ENCODE data around the gene CMTM5. TPM values are rescaled to one million over a fixed set of nuclear protein-coding genes. Genes with fewer than 3 reads are reported as not detected.

Gene CMTM5, protein sequence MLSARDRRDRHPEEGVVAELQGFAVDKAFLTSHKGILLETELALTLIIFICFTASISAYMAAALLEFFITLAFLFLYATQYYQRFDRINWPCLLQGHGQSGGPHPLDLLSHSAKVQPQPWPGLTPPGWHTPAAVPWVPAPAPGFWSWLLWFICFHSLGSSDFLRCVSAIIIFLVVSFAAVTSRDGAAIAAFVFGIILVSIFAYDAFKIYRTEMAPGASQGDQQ
- not detected in 2 replicates for total RNA-seq (ENCODE audit: low replicate concordance)

DNA sequence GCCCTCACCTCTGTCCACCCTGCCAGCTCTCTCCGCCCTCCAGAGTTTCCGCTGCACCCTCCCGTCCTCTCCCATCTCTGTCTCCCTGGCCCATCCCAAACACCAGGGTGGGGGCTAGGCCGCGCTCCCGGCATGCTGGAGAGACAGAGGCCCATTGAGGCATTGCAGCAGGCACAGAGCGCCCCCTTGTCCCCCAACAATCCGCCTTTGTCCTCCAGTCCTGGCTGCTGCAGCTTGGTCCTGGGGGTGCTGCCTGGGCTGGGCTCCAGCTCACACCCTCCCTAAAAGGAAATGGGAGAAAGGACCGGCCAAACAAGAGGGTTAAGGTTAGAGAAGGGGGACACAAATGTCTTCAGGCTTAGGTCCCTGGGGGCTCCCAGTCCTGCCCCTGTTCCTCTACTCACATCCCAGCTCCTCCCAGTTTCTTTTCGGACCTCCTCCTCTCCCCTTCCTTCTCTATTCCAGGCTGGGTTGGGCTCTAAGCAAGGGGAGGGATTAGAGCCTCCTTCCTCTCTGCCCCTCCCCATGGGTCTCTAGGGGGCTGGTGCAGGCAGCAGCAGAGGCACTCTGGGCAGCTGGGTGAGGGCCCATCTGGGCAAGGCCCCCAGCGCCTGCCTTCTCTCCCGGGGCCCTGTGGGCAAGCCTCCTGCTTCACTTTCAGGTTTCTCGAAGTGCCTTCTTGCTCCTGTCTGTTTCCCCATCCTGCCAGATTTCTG, at the start of gene CMTM5:
TSS of gene CMTM5 (plus strand) at position 565 of the 716 bp plus-strand sequence. CDS start 206 bp downstream, outside the sequence.

DNA sequence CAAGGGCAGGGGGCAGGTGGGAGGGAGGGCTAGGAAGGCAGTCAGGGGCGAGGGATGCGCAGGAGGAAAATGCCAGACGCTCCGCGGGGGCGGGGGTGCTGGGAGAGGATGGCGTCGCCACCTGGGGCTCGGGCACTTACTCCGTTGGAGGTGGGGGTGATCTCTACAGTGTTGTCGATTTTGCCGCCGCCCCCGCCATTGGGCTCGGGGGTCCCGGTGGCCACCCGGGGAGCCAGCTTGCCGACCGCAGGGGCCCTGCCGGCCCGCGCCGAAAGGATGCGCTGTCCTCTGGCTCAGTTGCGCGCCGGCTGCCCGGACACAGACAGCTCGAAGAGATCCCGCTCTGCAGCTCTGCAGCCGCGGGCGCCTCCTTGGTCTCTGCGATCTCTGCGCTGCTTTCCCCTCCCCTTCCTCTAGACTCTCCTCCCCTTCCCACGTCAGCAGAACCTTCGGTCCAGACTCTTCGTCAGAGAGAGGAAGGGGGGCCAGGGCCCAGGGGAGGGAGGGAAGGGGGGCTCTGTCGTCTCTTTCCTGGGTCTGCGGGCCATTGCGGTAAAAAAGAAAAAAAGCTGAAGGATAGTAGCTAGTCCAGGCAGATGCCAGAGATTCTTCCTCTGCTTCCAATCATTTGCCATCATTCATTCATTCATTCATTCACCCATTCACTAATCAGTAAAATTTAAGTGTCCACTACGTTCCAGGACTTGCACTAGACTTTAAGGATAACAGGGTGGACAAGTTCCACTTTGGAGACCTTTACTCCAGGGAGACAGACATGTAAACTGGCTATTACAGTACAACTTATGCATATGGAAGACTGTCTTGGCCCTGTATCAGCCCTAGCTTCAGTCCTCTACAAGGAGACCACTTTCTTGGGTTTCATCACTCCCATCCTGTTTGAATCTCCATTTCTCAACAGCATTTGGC, 24.1 kb upstream of the CMTM5 start, which contains the start of gene SLC22A17:
TSS of gene SLC22A17 (minus strand) at position 382 of the 927 bp plus-strand sequence.

DNA sequence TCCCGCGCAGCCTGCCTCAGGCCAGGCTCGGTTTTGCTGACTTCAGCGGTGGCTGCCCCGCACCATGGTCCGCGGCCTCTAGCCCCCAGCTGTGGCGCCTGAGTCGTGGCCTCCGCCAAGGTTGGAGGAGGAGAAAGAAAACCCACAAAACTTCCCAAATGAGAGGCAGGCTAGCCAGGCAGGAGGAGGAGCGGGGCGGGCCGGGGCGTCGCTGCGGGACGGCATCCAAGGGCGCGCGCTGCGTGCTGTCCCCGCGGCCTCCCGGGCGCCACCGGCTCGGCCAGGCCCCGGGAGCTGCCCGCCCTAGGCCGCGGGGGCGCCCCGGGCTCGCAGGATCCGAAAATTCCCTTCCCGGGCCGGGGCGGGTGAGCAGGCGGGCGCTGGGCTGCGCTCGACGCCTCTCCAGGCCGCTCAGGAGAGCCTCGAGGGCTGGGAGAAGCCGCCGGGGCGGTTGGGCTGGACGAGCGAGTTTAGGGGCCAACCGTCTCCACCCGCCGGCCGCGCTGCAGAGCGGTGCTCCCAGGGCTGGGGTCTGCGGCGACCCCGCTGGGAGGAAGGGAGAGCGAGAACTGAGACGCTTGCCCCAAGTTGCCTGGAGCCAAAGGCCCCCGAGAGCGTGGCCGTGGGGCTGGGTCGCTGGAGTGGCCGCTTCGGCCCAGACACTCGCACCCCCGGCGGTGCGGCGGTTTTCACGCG, 11.7 kb upstream of the CMTM5 start, which contains the start of gene EFS:
TSS of gene EFS (minus strand) at position 137 of the 696 bp plus-strand sequence. CDS start 147 bp downstream, outside the sequence.

DNA sequence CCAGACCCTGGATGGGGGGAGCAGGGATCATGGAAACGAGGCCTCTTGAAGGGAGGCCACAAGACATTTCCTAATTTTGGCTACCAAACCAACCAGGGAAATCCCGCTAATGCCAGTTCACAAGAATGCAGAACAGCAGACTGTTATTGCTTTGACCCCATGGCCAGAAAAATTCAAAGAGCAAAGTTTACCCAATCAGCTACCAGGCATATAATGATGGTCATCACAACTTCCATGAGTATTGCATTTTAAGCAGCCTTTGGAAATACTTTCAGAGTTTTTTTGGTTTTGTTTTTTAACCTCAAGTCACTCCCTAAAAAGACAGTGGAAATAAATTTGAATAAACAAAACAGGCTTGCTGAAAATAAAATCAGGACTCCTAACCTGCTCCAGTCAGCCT, 4.3 kb upstream of the CMTM5 start, which contains the start of gene IL25:
TSS of gene IL25 (plus strand) at position 301 of the 400 bp plus-strand sequence.

DNA sequence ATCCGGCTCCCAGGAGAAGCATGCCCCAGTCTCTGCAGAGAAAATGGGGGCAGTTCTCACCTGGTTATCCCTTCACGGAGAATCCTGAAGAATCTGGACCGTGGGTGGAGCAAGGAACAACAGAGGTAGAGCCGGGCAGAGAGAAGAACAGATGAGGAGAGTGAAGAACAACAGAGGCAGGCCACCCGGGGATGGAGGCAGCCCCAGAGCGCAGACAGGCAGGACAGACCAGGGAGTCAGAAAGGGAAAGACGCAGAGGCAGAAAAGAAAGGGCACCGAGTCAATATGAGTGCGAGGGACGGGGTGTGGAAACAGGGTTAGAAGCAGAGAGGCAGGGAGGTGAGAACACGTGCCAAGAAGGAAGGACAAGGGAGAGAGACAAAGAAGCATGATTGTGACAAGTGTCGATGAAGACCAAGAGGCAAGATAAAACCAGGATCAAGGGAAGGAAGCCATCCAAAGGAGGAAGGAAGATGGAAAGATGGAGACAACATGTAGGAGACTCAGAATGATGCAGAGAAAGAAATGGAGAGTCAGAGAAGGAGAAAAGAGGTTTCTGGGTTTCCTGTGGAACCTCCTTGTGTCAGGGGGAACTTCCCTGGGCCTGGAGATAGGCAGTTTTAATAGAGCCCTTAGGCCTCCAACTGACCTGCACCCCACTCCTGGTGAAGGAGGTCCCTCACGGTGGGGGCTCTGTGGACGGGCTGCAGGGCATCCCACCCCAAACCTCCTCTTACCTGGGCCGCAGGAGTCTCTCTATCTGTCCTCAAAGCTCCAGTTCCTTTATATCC, 30.9 kb downstream of the CMTM5 start, which contains the start of gene MYH6:
TSS of gene MYH6 (minus strand) at position 758 of the 791 bp plus-strand sequence. CDS start 1,050 bp downstream, outside the sequence.

Other genes with a start within 250 kb of the CMTM5 start
- 0.15 and 16.1 TPM in 2 replicates for gene SLC7A8, start 193.4 kb upstream of the CMTM5 start, total RNA-seq (ENCODE audit: low replicate concordance)
- not detected in 2 replicates for gene RNF212B, start 139.1 kb upstream of the CMTM5 start, total RNA-seq (ENCODE audit: low replicate concordance)
- 3.4 and 3.6 TPM in 2 replicates for gene HOMEZ, start 90.9 kb upstream of the CMTM5 start, total RNA-seq (ENCODE audit: low replicate concordance)
- 1.6 and 2.2 TPM in 2 replicates for gene PPP1R3E, start 74.2 kb upstream of the CMTM5 start, total RNA-seq (ENCODE audit: low replicate concordance)
- gene BCL2L2, start 70.2 kb upstream of the CMTM5 start, total RNA-seq (ENCODE audit: low replicate concordance) = 16.4 and 17.8 TPM in 2 replicates
- gene PABPN1, start 55.6 kb upstream of the CMTM5 start, total RNA-seq (ENCODE audit: low replicate concordance) = 76.1 and 118 TPM in 2 replicates
- 17.3 and 19.0 TPM in 2 replicates for gene SLC22A17, start 24.2 kb upstream of the CMTM5 start, total RNA-seq (ENCODE audit: low replicate concordance)
- gene EFS, start 11.9 kb upstream of the CMTM5 start, total RNA-seq (ENCODE audit: low replicate concordance) = 1.1 and 4.9 TPM in 2 replicates
- not detected in 2 replicates for gene IL25, start 4.2 kb upstream of the CMTM5 start, total RNA-seq (ENCODE audit: low replicate concordance)
- under 0.01 TPM in 1 of 2 replicates, not detected in the other for gene MYH6, start 31.2 kb downstream of the CMTM5 start, total RNA-seq (ENCODE audit: low replicate concordance)
- 1.1 TPM in 1 of 2 replicates, not detected in the other for gene MYH7, start 58.6 kb downstream of the CMTM5 start, total RNA-seq (ENCODE audit: low replicate concordance)
- gene NGDN, start 92.7 kb downstream of the CMTM5 start, total RNA-seq (ENCODE audit: low replicate concordance) = 39.4 and 57.1 TPM in 2 replicates
- 0.08 and 0.35 TPM in 2 replicates for gene ZFHX2, start 174.7 kb downstream of the CMTM5 start, total RNA-seq (ENCODE audit: low replicate concordance)
- 10.6 and 22.3 TPM in 2 replicates for gene THTPA, start 179.2 kb downstream of the CMTM5 start, total RNA-seq (ENCODE audit: low replicate concordance)
- 6.5 and 7.7 TPM in 2 replicates for gene AP1G2, start 190.7 kb downstream of the CMTM5 start, total RNA-seq (ENCODE audit: low replicate concordance)
- gene JPH4, start 201.7 kb downstream of the CMTM5 start, total RNA-seq (ENCODE audit: low replicate concordance) = not detected in 2 replicates